HepG2 (cell line): ENCODE results near the gene ANKS1A. TPM values are rescaled to one million over a fixed set of nuclear protein-coding genes. Genes with fewer than 3 reads are reported as not detected.
A peak's percentile ranks its signal among the peaks of the same experiment; 100 is the strongest.

Source experiments
- AHR ChIP-seq: IDR thresholded peaks from 2 replicates; pipeline ENCODE4 v1.6.1; 2018; ENCODE audit warnings: missing genetic modification reagents, missing compliant biosample characterization
- ELF3 ChIP-seq: IDR thresholded peaks from 2 replicates; pipeline ENCODE4 v1.6.1; 2016; ENCODE audit warnings: missing genetic modification reagents, missing compliant biosample characterization
- ELF4 ChIP-seq: sonication (generic); formaldehyde crosslinking; IDR thresholded peaks from 2 replicates; pipeline ENCODE4 v1.5.0; 2020; ENCODE audit warnings: missing genetic modification reagents, mild to moderate bottlenecking, moderate library complexity, borderline replicate concordance
- ERF ChIP-seq: IDR thresholded peaks from 2 replicates; pipeline ENCODE4 v1.6.1; 2018; ENCODE audit warnings: missing biosample characterization, missing genetic modification reagents
- FOXK1 ChIP-seq: sonication (generic); formaldehyde crosslinking; IDR thresholded peaks from 2 replicates; pipeline ENCODE4 v1.4.0; 2020; ENCODE audit warnings: low read depth, missing genetic modification reagents, borderline replicate concordance
- KDM5A ChIP-seq: fragments of 200-600 bp; sonication (generic); IDR thresholded peaks from 2 replicates; pipeline ENCODE4 v1.7.0; 2018; ENCODE audit warnings: antibody characterized with exemption, mild to moderate bottlenecking, low read length, borderline replicate concordance
- KLF11 ChIP-seq: IDR thresholded peaks from 2 replicates; pipeline ENCODE4 v1.6.1; 2016; ENCODE audit warnings: missing compliant biosample characterization
- MIXL1 ChIP-seq: IDR thresholded peaks from 2 replicates; pipeline ENCODE4 v1.6.1; 2016
- MTF1 ChIP-seq: sonication (generic); formaldehyde crosslinking; IDR thresholded peaks from 2 replicates; pipeline ENCODE4 v1.5.0; 2020; ENCODE audit warnings: missing genetic modification reagents
- MXD4 ChIP-seq: IDR thresholded peaks from 2 replicates; pipeline ENCODE4 v1.6.1; 2016; ENCODE audit warnings: mild to moderate bottlenecking, missing biosample characterization, missing genetic modification reagents
- PITX1 ChIP-seq: sonication (generic); formaldehyde crosslinking; IDR thresholded peaks from 2 replicates; pipeline ENCODE4 v1.5.1; 2020; ENCODE audit warnings: mild to moderate bottlenecking, missing genetic modification reagents
- RARA ChIP-seq: IDR thresholded peaks from 2 replicates; pipeline ENCODE4 v1.6.1; 2016; ENCODE audit warnings: missing genetic modification reagents, missing compliant biosample characterization
- SAP130 ChIP-seq: IDR thresholded peaks from 2 replicates; pipeline ENCODE4 v1.6.1; 2016; ENCODE audit warnings: low read depth
- SMAD3 ChIP-seq: sonication (generic); formaldehyde crosslinking; IDR thresholded peaks from 2 replicates; pipeline ENCODE4 v1.4.0; 2020; ENCODE audit warnings: missing genetic modification reagents
- SMC3 ChIP-seq: IDR thresholded peaks from 2 replicates; pipeline ENCODE4 v1.6.1; 2011; ENCODE audit warnings: low read length, improper control_type of control experiment
- SP140L ChIP-seq: sonication (generic); formaldehyde crosslinking; IDR thresholded peaks from 2 replicates; pipeline ENCODE4 v1.4.0; 2020; ENCODE audit warnings: missing genetic modification reagents, borderline replicate concordance
- STAG1 ChIP-seq: sonication (generic); formaldehyde crosslinking; IDR thresholded peaks from 2 replicates; pipeline ENCODE4 v1.4.0; 2020; ENCODE audit warnings: missing genetic modification reagents
- TCF12 ChIP-seq, 2 experiments: fragments of 450-650 bp in 1 of 2; sonication (generic) in 1 of 2; formaldehyde crosslinking in 1 of 2; IDR thresholded peaks; 2 replicates each; pipeline versions ENCODE4 v1.6.1 to v1.8.0; 2017 to 2022; ENCODE audit warnings: antibody characterized with exemption in 1 of 2, mild to moderate bottlenecking in 1 of 2, missing genetic modification reagents in 1 of 2, moderate library complexity in 1 of 2
- THAP11 ChIP-seq: IDR thresholded peaks from 2 replicates; pipeline ENCODE4 v1.6.1; 2016; ENCODE audit warnings: missing biosample characterization, missing genetic modification reagents
- TOE1 ChIP-seq: sonication (generic); formaldehyde crosslinking; IDR thresholded peaks from 2 replicates; pipeline ENCODE4 v1.4.0; 2020; ENCODE audit warnings: mild to moderate bottlenecking, missing genetic modification reagents
- ZC3H13 ChIP-seq: sonication (generic); formaldehyde crosslinking; IDR thresholded peaks from 2 replicates; pipeline ENCODE4 v1.8.1; 2023; ENCODE audit warnings: mild to moderate bottlenecking, missing genetic modification reagents, moderate library complexity
- ZNF709 ChIP-seq: sonication (generic); formaldehyde crosslinking; IDR thresholded peaks from 2 replicates; pipeline ENCODE4 v1.5.0; 2020; ENCODE audit warnings: mild to moderate bottlenecking, missing genetic modification reagents
- ZSCAN29 ChIP-seq: sonication (generic); formaldehyde crosslinking; conservative IDR thresholded peaks from 2 replicates; pipeline ENCODE4 v1.4.0; 2020; ENCODE audit warnings: mild to moderate bottlenecking, missing genetic modification reagents
- polyA plus RNA-seq, 8 experiments: library from polyadenylated mRNA; depleted of rRNA in 3 of 8; stranded (reverse) in 7 of 8; unstranded in 1 of 8; fragments of >200 nt; fragmentation: Illumina TruSeq in 4 of 8; extraction: Trizol in 4 of 8; gene quantifications; 2 replicates each; pipeline versions ENCODE4 v1.2.1 to v1.2.3, GENCODE V29; 2011 to 2016; ENCODE audit warnings: low read depth in 4 of 8, missing spikeins in 1 of 8, mixed read lengths in 1 of 8; ENCODE audit not compliant: insufficient read depth in 1 of 8
- total RNA-seq, 5 experiments: library from RNA; depleted of rRNA; stranded (reverse); fragments of >200 nt; fragmentation: Illumina TruSeq; extraction: Trizol; gene quantifications; 2 replicates each; pipeline ENCODE4 v1.2.3, GENCODE V29; 2016; ENCODE audit warnings: low read depth in 1 of 5

ANKS1A gene
- total and polyA plus RNA-seq, 2 of the 13 experiments (the other 11 are each of a cell fraction or from before 2014, with no cell fraction given), result 7.2 to 15.1 TPM

- TF ChIP-seq SMAD3, result peak; percentile 73; the same call in 1 of the 2 replicates
- TF ChIP-seq SP140L (CRISPR knock-in tag), result 0 out of 2 replicates have a peak, but pooled peaks have one; percentile 31
- no peak for TF ChIP-seq MTF1 (CRISPR knock-in tag)
- no peak for TF ChIP-seq ZC3H13 (CRISPR knock-in tag)
- no peak for TF ChIP-seq ZNF709 (CRISPR knock-in tag)
- TF ChIP-seq ELF3 (CRISPR knock-in tag), result 0 out of 2 replicates have a peak, but pooled peaks have one; percentile 27
- peak; percentile 99 for TF ChIP-seq STAG1 (CRISPR knock-in tag)
- 0 out of 2 replicates have a peak, but pooled peaks have one; percentile 32 for TF ChIP-seq KDM5A
- no peak for TF ChIP-seq PITX1 (CRISPR knock-in tag)
- TF ChIP-seq TOE1, result no peak
- no peak for TF ChIP-seq TCF12 (IDR thresholded peaks at IDR 0.05)
- no peak for TF ChIP-seq TCF12 (CRISPR knock-in tag; IDR thresholded peaks at IDR 0.05)
- 0 out of 2 replicates have a peak, but pooled peaks have one; percentile 6 for TF ChIP-seq RARA (CRISPR knock-in tag)
- peak; percentile 58; the same call in 1 of the 2 replicates for TF ChIP-seq MIXL1 (CRISPR knock-in tag)
- peak; percentile 15; the same call in 1 of the 2 replicates for TF ChIP-seq SAP130
- no peak for TF ChIP-seq AHR (CRISPR knock-in tag)
- TF ChIP-seq ERF (CRISPR knock-in tag), result 0 out of 2 replicates have a peak, but pooled peaks have one; percentile 39
- 0 out of 2 replicates have a peak, but pooled peaks have one; percentile 19 for TF ChIP-seq MXD4 (CRISPR knock-in tag)
- TF ChIP-seq ZSCAN29 (CRISPR knock-in tag), result peak; percentile 71; the same call in 1 of the 2 replicates
- TF ChIP-seq THAP11 (CRISPR knock-in tag), result peak; percentile 22; the same call in 1 of the 2 replicates
- peak; percentile 95 for TF ChIP-seq SMC3
- TF ChIP-seq KLF11 (CRISPR knock-in tag), result peak; percentile 43; the same call in 1 of the 2 replicates
- TF ChIP-seq ELF4 (CRISPR knock-in tag), result no peak
- TF ChIP-seq FOXK1 (CRISPR knock-in tag), result peak; percentile 32; the same call in 1 of the 2 replicates
Measured at GRCh38 chr6:35139924-35140638, 251.0 kb downstream of the ANKS1A start (continued).
